Measurements from ENCODE around the gene SEC22A.

The SEC22A gene

GRCh38 chr3:123311201-123311600 lies 109.5 kb downstream of the SEC22A start:
- DNase-seq = no peak

- no peak for DNase-seq
Observed at GRCh38 chr3:123312331-123313265, 110.9 kb downstream of the SEC22A start.

- DNase-seq = no peak
Observed at GRCh38 chr3:123313889-123314288, 112.1 kb downstream of the SEC22A start.

- no peak for DNase-seq
Observed at GRCh38 chr3:123314359-123315270, 112.9 kb downstream of the SEC22A start.

GRCh38 chr3:123315271-123315595 lies 113.5 kb downstream of the SEC22A start:
- no peak for DNase-seq

- DNase-seq = no peak
Observed at GRCh38 chr3:123317716-123318115, 116.0 kb downstream of the SEC22A start.

- DNase-seq = no peak
Observed at GRCh38 chr3:123318374-123318773, 116.6 kb downstream of the SEC22A start.

- no peak for DNase-seq
Observed at GRCh38 chr3:123319760-123320159, 118.0 kb downstream of the SEC22A start.

GRCh38 chr3:123320221-123320620 lies 118.5 kb downstream of the SEC22A start:
- no peak for DNase-seq

GRCh38 chr3:123321806-123322205 lies 120.1 kb downstream of the SEC22A start:
- DNase-seq = no peak

- no peak for DNase-seq
Observed at GRCh38 chr3:123322866-123323265, 121.1 kb downstream of the SEC22A start.

Data from NCI-H1048 (cell line).